GM18507 (cell line): ENCODE measurements around the gene B3GALT4.
"Not testable (repeated sequence)": the region's sequence is repeated elsewhere in the genome, so short reads cannot be mapped to it uniquely, and the experiment has no call there.

ENCODE experiments used
- DNase-seq: peaks from one replicate; pipeline ENCODE4 v3.0.0; 2011; ENCODE audit warnings: low read depth; ENCODE audit not compliant: insufficient read length; ENCODE audit errors: extremely low spot score
- FAIRE-seq: peaks from 2 replicates; lab custom pipeline; 2011; peaks lifted over from hg19 to GRCh38; lab: Jason Lieb, UNC

B3GALT4 gene, protein sequence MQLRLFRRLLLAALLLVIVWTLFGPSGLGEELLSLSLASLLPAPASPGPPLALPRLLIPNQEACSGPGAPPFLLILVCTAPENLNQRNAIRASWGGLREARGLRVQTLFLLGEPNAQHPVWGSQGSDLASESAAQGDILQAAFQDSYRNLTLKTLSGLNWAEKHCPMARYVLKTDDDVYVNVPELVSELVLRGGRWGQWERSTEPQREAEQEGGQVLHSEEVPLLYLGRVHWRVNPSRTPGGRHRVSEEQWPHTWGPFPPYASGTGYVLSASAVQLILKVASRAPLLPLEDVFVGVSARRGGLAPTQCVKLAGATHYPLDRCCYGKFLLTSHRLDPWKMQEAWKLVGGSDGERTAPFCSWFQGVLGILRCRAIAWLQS

DNA sequence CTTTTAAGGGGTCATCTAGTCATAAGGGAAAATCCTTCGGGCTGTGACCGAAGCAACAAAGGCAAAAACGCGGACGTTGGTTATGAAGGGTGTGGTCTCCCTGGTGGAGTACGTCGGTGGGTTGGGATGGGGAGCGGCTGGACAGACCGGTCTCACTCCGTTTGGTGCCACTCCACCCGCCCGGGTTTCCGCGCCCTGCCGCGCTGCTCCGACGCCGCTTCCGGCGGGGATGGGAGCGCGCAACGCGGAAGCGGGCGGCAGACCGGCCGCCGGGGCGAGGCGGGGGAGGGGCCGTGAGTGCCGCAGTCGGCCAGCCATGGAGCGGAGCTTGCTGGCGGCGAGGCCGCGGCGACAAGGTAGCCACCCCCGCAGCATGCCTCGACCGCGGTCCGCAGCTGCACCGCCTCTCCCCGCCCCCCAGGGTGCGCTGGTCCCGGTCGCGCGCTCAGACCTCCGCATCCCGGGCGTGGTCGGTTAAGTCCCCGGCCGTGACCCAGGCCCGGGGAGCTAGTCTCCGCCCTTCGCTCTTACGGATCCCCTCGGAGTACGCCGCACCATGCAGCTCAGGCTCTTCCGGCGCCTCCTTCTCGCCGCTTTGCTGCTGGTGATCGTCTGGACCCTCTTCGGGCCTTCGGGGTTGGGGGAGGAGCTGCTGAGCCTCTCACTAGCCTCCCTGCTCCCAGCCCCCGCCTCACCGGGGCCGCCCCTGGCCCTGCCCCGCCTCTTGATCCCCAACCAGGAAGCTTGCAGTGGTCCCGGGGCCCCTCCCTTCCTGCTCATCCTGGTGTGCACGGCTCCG is at the start of gene B3GALT4:
Gene B3GALT4, plus strand, starts transcription at position 260 of the 799 bp plus-strand sequence. Its CDS starts 297 bp downstream, at position 557.
- FAIRE-seq (peak; percentile 74), DNase-seq (no peak)

DNA sequence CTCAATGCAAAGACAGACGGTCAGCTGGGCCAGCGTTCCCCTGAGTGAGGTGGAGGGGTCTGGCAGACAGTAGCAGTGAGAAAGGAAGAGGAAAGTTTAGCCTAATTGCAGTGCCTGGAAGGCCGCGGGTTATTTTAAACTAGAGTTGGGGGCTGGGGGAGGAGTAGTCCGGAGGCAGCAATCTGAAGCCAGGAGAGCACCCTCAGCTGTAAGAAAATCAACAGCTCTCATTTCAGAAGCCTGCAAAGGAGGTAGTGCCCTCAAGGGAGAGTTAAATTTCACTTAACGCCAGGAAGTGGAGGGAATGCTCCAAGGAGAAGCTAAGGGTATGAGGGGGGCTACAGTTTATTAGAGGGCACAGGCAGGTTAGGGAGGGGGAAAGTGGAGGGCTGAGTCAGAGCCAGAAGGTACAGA is 41.7 kb upstream of the B3GALT4 start:
- DNase-seq (no peak), FAIRE-seq (no peak)

DNA sequence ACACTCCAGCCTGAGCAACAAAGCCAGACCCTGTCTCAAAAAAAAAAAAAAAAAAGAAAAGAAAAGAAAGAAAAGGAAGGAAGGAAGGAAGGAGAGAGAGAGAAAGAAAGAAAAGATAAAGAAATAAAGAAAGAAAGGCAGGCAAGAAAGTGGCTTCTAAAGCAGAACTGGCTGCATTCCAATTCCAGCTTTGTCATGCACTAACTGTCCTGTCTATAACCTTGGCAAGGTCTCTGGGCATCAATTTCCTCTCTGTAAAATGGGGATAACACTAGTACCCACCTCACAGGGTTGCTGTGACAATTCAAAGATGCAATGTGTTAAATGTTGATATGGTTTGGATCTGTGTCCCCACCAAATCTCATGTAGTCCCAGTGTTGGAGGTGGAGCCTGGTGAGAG is 40.6 kb upstream of the B3GALT4 start:
- DNase-seq (no peak), FAIRE-seq (no peak)

DNA sequence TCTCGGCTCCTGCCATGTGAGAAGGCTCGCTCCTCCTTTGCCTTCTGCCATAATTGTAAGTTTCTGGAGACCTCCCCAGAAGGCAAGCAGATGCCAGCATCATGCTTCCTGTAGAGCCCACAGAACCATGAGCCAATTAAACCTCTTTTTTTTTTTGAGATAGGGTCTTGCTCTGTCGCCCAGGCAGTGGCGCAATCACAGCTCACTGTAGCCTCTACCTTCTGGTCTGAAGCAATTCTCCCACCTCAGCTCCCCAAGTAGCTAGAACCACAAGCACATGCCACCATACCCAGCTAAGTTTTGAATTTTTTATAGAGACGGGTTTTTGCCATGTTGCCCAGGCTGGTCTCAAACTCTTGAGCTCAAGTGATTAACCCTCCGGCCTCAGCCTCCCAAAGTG is 40.1 kb upstream of the B3GALT4 start:
- FAIRE-seq (no peak), DNase-seq (no peak)

DNA sequence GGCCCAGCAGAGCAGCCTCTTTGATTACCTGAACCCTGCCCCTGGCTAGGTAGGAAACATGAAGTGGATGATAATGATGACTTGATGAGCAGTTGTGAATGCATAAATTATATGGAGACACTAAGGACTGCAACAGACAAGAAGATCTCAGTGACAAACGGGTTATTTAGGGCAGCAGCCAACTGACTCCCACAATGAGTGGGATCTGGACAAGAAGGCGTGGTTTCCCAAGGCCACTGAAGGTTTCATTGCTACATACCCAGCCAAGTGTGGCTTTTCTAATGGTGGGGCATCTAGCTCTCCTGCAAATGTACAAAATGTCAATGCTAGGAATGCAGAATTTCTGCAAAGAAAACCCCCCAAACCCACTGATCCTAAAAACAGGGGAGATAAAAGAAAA is 39.2 kb upstream of the B3GALT4 start:
- no peak for FAIRE-seq
- no peak for DNase-seq

DNA sequence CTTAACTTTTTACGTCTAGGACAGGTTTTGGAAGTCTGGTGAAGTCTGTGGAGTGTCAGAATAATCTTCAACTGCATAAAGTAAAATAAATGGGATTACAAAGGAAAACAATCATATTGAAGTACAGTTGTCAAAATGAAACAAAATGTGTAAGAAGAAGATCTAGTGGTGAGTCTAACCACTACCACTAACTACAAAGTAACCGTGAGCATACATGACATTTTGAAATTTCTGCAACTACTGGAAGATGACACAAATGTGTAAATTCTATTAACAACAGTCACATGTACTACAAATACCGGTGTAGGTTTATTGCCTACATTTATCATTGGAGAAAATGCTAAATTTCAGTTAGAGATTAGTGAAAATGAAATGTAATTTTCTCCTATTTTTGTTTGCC is 35.0 kb upstream of the B3GALT4 start:
- FAIRE-seq (no peak), DNase-seq (no peak)

DNA sequence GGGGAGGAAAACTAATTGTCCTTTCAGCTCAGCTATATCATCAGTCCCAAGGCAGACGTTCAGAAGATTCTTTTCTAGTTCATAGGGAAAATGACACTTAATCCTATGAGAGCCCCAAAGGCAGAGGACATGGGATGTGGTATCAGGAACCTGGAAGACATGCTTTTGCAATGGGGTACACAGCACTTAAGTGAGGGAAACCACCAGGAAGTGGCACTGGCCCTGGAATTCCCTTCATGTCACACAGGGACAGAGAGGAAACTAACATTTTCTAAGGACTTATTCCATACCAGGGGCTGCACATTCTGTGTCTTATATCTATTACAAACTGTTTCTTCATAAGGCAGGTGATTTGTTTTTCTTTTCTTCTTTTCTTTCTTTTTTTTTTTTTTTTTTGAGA is 33.4 kb upstream of the B3GALT4 start:
- FAIRE-seq, result no peak
- no peak for DNase-seq

DNA sequence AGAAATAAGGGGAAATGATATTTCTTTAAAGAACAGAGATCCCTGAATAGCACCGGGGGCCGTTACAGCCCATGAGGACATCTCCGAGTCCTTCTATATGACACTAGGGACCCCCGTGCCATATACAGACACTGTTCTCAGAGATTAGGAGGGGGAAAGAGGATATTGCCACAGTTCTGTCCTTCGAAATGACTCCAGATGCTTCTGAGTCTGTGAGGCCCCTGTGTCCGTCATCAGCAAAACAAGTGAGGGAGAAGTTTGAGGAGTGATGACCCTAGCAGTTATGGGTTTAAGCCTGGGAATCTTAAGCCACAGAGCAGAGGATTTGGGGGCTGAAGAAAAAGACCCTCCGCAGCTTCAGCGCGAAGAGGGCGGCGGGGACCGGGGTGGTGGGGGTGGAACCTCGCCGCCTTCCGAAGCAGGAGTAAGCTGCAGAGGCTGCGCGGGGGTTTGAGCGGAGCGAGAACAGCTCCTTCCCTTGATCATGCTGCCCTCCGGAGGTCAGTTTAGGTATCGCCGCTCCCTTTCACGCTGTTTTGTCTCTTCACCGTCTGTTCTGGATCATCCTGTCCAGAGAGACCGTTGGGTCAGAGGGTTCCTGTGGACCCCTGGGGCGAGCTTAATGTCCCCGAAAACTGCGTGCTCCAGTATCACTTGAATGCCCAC is 28.8 kb upstream of the B3GALT4 start:
- FAIRE-seq (peak; percentile 93), DNase-seq (peak; percentile 58)

DNA sequence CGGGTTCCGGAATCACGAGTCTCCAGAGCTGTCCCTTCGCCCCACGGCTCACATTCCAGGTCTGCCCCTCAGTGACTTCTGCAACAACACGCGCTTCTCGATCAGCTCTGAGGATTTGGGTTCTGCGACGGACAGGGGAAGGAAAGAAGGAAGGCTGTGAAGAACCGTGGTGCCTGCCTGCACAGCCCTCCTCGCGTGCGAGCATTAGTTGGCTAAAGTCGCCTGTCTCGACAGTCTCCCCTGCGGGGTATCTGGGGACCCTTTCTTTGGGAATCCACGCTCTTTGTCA is 28.3 kb upstream of the B3GALT4 start:
- no peak for DNase-seq
- no peak for FAIRE-seq

DNA sequence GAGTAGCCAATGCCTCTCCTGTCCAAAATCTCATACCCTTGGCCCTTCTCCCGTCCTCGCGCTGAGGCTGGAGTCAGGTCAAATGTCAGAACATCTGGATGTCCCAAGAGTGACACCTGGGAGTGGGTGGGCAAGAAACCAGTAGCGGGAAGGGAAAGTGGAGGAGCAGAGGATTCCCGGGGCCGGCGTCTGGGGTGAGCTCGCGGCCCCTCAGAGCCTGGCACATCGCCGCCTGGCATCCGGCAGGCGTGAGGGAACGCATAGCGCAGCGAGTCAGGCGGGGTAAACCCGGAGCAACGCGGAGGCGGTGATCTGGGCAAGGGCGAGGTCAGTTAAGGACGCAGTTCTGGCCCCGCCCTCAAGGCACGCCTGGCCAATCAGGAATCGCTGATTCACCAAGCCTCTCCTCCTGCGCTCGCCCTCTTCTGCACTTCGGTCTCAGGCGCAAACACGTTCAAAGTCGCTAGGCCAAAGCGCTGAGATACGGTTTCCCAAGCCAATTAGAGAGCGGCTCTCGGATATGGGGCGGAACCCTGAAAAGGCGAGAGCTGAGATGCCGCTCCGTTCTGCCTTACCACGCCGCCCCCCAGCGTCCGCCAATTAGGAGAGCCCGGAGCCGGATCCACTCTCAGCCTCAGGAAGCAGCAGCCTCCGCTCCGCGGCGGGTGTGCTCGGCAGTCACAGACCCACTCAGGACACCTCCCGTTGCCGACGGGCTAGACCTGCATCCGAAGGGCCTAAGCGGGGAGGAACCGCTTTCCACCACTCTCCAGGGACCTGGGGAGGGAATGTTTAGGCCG is 27.8 kb upstream of the B3GALT4 start:
- FAIRE-seq, result peak; percentile 100

DNA sequence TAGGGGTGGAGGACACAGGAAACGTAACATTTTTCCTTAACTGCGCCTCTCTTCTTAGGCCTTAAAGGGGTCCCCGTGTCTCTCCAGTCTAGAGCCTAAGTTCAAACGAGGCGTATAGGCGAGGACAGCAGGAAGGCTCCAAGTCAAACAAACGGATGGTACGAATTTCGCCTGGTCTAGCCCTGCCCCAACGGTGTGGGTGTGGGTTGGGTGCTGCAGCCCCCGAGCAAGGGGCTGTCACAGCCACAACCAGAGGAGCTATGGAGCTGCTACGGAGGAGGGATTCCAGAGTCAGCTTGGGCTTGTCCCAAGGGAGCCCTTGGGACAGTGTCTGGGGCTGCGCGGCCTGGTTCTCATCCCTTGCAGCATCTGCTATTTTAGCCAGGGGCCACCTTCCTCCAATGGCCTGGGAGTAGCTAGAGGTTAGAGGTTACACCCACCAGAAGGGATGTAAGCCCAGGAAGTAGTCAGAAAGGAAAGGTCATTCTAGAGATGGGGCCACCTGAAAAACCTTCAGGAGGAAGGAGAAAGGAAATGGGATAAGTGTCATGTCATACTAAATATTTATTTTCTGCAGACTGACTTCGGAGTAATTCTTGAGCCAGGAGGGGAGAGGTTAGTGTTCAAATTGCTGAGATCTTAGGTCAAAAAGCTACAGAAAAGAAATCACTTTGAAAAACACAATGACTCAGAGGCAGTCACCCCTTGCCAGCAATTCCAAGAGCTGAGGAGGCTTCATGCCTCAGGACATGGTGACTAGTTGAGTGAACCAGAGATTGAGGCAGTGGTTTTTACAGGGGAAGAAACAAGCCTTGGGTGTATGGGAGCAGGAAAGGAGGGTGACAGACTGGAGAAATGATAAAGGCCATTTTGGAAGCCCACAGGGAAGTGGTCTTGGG is 26.9 kb upstream of the B3GALT4 start:
- FAIRE-seq, result no peak
- DNase-seq, result no peak

More for the DNA sequence above, 27.8 kb upstream of the B3GALT4 start:
- peak; percentile 87 for DNase-seq

DNA sequence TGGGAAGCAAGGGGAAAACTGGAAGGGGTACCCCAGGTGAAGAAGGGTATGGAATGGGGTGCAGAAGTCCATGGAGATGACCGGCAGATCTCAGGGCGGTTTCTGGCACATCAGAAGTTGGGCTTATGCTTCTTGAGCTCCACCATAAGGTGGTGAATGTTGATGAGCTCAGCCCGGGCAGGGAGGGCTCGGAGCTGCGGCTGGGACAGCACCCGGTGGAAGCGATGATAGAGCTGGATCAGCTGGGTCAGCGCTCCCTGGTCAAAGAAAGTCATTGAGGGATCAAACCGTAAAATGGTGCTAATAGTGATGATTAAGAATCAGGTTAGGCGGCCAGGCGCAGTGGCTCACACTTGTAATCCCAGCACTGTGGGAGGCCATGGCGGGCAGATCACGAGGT is 26.2 kb upstream of the B3GALT4 start:
- DNase-seq (no peak), FAIRE-seq (no peak)

DNA sequence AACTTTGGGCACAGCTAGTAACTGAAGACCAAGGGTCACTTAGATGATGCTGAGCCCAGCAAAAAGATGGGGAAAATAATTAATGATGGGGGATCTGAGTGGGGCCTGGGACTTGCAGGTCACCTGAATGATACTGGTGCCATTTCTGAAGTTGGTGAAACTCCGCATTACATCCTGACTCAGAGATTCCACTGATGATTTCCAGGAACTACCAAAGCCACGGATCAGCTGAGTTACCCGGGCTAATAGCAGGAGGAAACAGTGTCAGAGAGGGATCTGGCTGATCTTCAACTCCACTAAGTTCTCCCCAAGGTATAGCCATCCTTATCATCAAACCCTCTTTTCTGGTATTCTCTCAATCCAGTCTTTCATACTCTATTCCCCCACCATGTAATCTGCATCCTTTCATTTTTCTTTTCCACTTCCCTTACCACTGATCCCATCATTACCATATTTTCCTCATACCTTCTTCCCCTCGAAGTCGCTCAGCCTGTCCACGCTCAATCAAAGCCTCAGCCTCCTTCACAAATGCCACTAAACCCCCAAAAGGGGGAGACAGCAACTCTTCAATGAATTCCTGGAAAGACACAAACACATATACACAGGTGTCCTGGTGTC is 25.4 kb upstream of the B3GALT4 start:
- no peak for FAIRE-seq
- DNase-seq, result no peak

DNA sequence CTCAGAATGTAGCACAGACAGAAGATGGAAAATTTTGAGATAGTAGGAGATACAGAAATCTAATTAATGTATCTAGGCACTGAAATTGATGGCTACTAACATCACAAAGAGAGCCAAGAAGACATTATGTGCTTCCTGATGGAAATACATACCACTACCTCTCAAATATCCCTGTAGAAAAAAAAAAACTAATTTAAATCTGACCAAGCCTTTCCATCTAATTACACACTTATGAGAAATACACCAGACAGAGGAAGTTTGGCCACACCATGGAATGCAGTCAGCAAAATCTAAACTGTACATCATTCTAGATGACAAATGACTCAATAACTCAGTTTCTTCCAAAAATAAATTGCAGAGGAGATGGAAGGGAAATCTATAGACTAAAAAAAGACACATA is 24.2 kb upstream of the B3GALT4 start:
- FAIRE-seq (no peak), DNase-seq (no peak)

DNA sequence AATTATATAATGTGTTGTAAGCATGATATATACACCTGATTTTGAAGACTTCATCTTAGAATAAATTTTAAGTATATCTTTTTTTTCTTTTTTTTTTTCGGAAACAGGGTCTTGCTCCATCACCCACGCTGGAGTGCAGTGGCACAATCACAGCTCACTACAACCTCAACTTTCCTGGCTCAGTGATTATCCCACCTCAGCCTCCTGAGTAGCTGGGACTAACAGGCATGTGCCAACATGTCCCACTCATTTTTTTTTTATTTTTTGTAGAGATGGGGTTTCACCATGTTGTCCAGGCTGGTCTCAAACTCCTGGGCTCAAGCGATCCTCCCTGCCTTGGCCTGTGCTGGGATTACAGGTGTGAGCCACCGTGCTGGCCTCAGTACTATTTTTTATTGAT is 22.3 kb upstream of the B3GALT4 start:
- FAIRE-seq, result no peak

DNA sequence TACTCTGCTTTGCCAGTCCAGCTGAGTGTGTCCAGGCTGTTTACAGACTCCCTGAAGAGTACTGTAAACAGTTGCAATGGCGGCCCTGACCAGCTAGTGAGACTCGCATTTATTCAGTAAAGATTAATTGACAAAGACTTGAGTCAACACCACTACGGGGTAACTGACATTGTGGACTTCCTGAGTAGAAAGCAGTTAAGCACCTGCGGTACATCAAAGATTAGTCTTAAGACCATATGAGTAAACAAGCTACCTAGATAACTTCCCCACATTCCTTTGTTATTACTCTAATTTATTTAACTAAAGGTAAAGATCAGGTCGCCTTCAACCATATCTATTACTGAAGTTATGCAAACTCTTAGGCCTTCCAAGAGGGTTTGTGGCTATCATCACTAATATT is 17.9 kb upstream of the B3GALT4 start:
- DNase-seq (no peak), FAIRE-seq (no peak)

More for the DNA sequence above, 22.3 kb upstream of the B3GALT4 start:
- no peak for DNase-seq

DNA sequence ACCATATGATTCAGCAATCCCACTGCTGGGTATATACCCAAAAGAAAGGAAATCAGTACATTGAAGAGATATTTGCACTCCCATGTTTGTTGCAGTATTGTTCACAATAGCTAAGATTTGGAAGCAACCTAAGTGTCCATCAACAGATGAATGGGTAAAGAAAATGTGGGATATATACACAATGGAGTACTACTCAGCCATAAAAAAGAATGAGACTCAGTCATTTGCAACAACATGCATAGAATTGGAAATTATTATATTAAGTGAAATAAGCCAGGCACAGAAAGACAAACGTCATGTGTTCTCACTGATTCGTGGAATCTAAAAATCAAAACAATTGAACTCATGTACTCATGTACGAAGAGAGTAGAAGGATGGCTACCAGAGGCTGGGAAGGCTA is 14.4 kb upstream of the B3GALT4 start:
- not testable (repeated sequence) for FAIRE-seq, DNase-seq

DNA sequence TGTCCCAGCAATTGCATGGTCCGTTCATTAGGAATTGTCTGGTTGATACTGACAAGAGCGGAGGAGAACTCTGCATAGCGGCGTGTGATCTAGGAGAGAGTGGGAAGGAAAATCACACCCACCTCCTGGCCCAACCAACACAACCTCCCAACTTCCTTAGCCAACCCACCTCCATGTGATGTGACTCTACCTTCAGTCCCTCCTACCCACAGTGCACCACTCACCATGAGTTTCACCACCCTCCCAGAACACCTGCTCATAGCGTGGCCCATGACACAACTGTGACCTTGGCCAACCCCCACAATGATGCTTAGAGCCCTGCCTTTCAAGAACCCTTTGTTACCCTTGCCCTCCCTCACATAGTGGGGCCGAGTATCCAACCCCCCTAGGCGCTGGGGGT is 12.9 kb upstream of the B3GALT4 start:
- FAIRE-seq, result no peak
- DNase-seq, result no peak
